ENCODE data around the gene SPC24.

DNA sequence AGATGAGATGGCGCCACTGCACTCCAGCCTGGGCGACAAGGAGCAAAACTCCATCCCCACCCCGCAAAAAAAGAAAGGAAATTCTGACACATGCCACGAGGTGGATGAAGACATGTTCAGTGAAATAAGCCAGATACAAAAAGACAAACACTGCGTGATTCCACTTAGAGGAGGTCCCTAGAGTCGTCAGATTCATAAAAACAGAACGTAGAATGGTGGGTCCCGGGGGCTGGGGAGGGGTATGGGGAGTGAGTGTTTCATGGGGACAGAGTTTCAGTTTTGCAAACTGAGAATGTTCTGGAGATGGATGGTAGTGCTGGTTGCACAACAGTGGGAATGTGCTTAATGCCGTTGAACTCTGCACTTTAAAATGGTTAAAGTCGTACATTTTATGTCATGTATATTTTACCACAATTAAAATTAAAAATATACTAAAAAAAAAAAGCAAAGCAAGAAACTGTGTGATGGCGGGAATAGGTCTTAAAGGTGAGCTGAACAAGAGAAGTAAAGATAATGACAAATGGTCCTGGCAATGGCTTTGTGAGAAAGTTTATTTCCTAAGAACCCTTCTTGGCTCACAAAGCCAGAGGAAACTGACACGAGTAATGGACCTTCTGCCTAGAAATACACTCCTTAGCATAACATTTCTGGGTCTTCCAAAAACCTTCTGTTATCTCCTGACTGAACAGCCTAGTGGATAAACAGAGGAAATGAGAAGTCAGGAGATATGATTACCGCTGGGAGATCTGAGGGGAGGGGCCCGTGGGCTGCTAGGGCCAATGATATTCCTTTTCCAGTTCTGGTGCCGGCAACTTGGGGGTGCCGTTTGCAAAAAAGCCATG is 4.2 kb upstream of the SPC24 start:
- TF ChIP-seq POLR2AphosphoS5 (IDR thresholded peaks at IDR 0.05; ENCODE audit: low read depth, low read length) = no peak
- no peak for TF ChIP-seq YY1 (IDR thresholded peaks at IDR 0.05; ENCODE audit: low read depth)
- TF ChIP-seq, protein P1, sequence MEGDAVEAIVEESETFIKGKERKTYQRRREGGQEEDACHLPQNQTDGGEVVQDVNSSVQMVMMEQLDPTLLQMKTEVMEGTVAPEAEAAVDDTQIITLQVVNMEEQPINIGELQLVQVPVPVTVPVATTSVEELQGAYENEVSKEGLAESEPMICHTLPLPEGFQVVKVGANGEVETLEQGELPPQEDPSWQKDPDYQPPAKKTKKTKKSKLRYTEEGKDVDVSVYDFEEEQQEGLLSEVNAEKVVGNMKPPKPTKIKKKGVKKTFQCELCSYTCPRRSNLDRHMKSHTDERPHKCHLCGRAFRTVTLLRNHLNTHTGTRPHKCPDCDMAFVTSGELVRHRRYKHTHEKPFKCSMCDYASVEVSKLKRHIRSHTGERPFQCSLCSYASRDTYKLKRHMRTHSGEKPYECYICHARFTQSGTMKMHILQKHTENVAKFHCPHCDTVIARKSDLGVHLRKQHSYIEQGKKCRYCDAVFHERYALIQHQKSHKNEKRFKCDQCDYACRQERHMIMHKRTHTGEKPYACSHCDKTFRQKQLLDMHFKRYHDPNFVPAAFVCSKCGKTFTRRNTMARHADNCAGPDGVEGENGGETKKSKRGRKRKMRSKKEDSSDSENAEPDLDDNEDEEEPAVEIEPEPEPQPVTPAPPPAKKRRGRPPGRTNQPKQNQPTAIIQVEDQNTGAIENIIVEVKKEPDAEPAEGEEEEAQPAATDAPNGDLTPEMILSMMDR (IDR thresholded peaks at IDR 0.05) = no peak
